Mesenchymal stem cell (in vitro differentiated cells and primary cell): ENCODE measurements around the gene MACROD2.

Source experiments
- DNase-seq: peaks from one replicate; pipeline ENCODE4 v3.0.0-alpha.2; 2013
- H2AFZ ChIP-seq: one replicate; pipeline ENCODE4 v1.6.1; 2013; ENCODE audit warnings: low read depth, mild to moderate bottlenecking, control low read depth, inconsistent platforms, low read length, moderate library complexity
- H2AK5ac ChIP-seq: 2 replicates; pipeline ENCODE4 v1.6.1; 2013; ENCODE audit warnings: low read length, moderate library complexity, mild to moderate bottlenecking, inconsistent platforms; ENCODE audit not compliant: severe bottlenecking
- H2BK120ac ChIP-seq: one replicate; pipeline ENCODE4 v1.6.1; 2013; ENCODE audit warnings: low read depth, mild to moderate bottlenecking, inconsistent platforms, low read length, moderate library complexity
- H2BK12ac ChIP-seq, 2 experiments: one replicate each; pipeline ENCODE4 v1.6.1; 2013; ENCODE audit warnings: inconsistent platforms in 2 of 2, low read length in 2 of 2, mild to moderate bottlenecking in 2 of 2, moderate library complexity in 2 of 2, control low read depth in 1 of 2
- H2BK15ac ChIP-seq: one replicate; pipeline ENCODE4 v1.6.1; 2013; ENCODE audit warnings: mild to moderate bottlenecking, low read depth, inconsistent platforms; ENCODE audit not compliant: poor library complexity, severe bottlenecking
- H2BK5ac ChIP-seq: 2 replicates; pipeline ENCODE4 v1.6.1; 2013; ENCODE audit warnings: low read depth, mild to moderate bottlenecking, low read length, control low read depth, inconsistent platforms; ENCODE audit not compliant: poor library complexity, severe bottlenecking
- H3K14ac ChIP-seq, 2 experiments: one replicate each; pipeline ENCODE4 v1.6.1; 2013; ENCODE audit warnings: inconsistent platforms in 2 of 2, low read length in 2 of 2, control low read depth in 1 of 2, mild to moderate bottlenecking in 1 of 2, moderate library complexity in 1 of 2
- H3K18ac ChIP-seq, 2 experiments: one replicate each; pipeline ENCODE4 v1.6.1; 2013; ENCODE audit warnings: inconsistent platforms in 2 of 2, low read length in 2 of 2, control low read depth in 1 of 2, low read depth in 1 of 2, mild to moderate bottlenecking in 1 of 2
- H3K23ac ChIP-seq, 2 experiments: one replicate each; pipeline ENCODE4 v1.6.1; 2013; ENCODE audit warnings: inconsistent platforms in 2 of 2, low read length in 2 of 2, mild to moderate bottlenecking in 2 of 2, moderate library complexity in 2 of 2, control low read depth in 1 of 2
- H3K27ac ChIP-seq: 2 replicates; pipeline ENCODE4 v1.5.1; 2013; ENCODE audit warnings: mild to moderate bottlenecking, moderate library complexity, low read length, control low read depth, inconsistent platforms; ENCODE audit not compliant: poor library complexity, severe bottlenecking
- H3K27me3 ChIP-seq, 2 experiments: 2 replicates each; pipeline versions ENCODE4 v1.6.1 to v1.7.0; 2013; ENCODE audit warnings: low read length in 2 of 2, mild to moderate bottlenecking in 2 of 2, moderate library complexity in 2 of 2, control low read depth in 1 of 2, inconsistent platforms in 1 of 2; ENCODE audit not compliant: control insufficient read depth in 1 of 2, insufficient read depth in 1 of 2
- H3K36me3 ChIP-seq, 2 experiments: 2 replicates each; pipeline versions ENCODE4 v1.6.1 to v1.7.0; 2013; ENCODE audit warnings: low read length in 2 of 2, control low read depth in 1 of 2, inconsistent platforms in 1 of 2, low read depth in 1 of 2, mild to moderate bottlenecking in 1 of 2; ENCODE audit not compliant: insufficient read depth in 2 of 2, control insufficient read depth in 1 of 2
- H3K4ac ChIP-seq, 2 experiments: one replicate each; pipeline ENCODE4 v1.6.1; 2013; ENCODE audit warnings: inconsistent platforms in 2 of 2, low read length in 2 of 2, mild to moderate bottlenecking in 2 of 2, moderate library complexity in 2 of 2, control low read depth in 1 of 2, low read depth in 1 of 2
- H3K4me1 ChIP-seq: 2 replicates; pipeline ENCODE4 v1.6.1; 2013; ENCODE audit warnings: low read depth, low read length, control low read depth; ENCODE audit not compliant: control insufficient read depth, insufficient read depth
- H3K4me2 ChIP-seq: 2 replicates; pipeline ENCODE4 v1.6.1; 2013; ENCODE audit warnings: low read length, mild to moderate bottlenecking, inconsistent platforms; ENCODE audit not compliant: poor library complexity, severe bottlenecking
- H3K4me3 ChIP-seq, 2 experiments: 2 replicates each; pipeline versions ENCODE4 v1.5.1 to v1.7.0; 2013; ENCODE audit warnings: low read length in 2 of 2, mild to moderate bottlenecking in 2 of 2, control low read depth in 1 of 2, low read depth in 1 of 2; ENCODE audit not compliant: insufficient read depth in 1 of 2
- H3K79me1 ChIP-seq: replicated peaks from 2 replicates; pipeline ENCODE4 v1.6.1; 2013; ENCODE audit warnings: mild to moderate bottlenecking, control low read depth, low read length, inconsistent platforms; ENCODE audit not compliant: poor library complexity, severe bottlenecking
- H3K9ac ChIP-seq: 2 replicates; pipeline ENCODE4 v1.7.0; 2013; ENCODE audit warnings: mild to moderate bottlenecking, low read length, moderate library complexity
- H3K9me3 ChIP-seq: 2 replicates; pipeline ENCODE4 v1.7.0; 2013; ENCODE audit warnings: mild to moderate bottlenecking, low read length; ENCODE audit not compliant: control insufficient read depth
- H4K8ac ChIP-seq: one replicate; pipeline ENCODE4 v1.6.1; 2013; ENCODE audit warnings: inconsistent platforms, mild to moderate bottlenecking, low read length, moderate library complexity
- H4K91ac ChIP-seq: one replicate; pipeline ENCODE4 v1.6.1; 2013; ENCODE audit warnings: mild to moderate bottlenecking, low read length, inconsistent platforms
- WGBS: methylation state at CpG from one replicate; pipeline ENCODE4 v1.1.7; 2013; ENCODE audit warnings: mixed read lengths; 5-methylcytosine and 5-hydroxymethylcytosine counted together

MACROD2 gene

GRCh38 chr20:15619341-15619740 lies 1624.0 kb downstream of the MACROD2 start:
- Histone ChIP-seq H4K91ac (no peak overlapping the region), H2BK15ac (no peak overlapping the region), H3K9ac (no peak overlapping the region), H2AFZ (no peak overlapping the region), H3K27ac (no peak overlapping the region), H3K79me1 (no peaks in the 10 kb centered on the region), H3K4ac (no peak overlapping the region), H3K36me3 (no peaks in the 10 kb centered on the region), H2AK5ac (no peak overlapping the region), H3K27me3 (no peaks in the 10 kb centered on the region), H2BK120ac (no peak overlapping the region), H3K4me3 (no peak overlapping the region), H4K8ac (no peak overlapping the region), H3K18ac (no peak overlapping the region), H3K9me3 (no peaks in the 10 kb centered on the region), H2BK12ac (no peak overlapping the region), H3K14ac (no peak overlapping the region), H3K23ac (no peak overlapping the region), H3K4me2 (no peak overlapping the region), H2BK5ac (no peak overlapping the region), H3K4me1 (no peaks in the 10 kb centered on the region)
- WGBS: 94% methylated on average over 4 of the region's 4 CpGs
- DNase-seq: no peak

DNA sequence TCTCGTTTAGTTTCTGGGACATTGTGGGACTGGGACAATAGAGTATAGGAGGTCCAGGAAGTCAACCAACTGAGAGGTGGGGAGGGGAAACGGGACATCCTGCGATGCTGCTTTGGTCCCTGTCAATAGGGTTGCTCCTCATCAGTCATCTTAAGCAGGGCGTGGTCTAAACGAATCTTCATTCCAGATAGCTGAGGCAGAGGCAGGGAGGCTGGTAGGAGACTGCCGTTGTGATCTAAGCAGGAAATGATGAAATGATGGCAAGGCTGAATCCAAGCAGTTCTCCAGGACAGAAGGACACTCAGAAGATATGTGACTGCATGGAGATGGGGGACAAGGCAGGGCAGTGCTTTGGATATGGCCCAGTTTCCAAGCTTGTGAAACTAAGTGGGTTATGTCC lies 1624.5 kb downstream of the MACROD2 start:
- Histone ChIP-seq H2BK120ac (no peak overlapping the region), H3K4me1 (no peaks in the 10 kb centered on the region), H3K79me1 (no peaks in the 10 kb centered on the region), H3K9me3 (no peaks in the 10 kb centered on the region), H3K23ac (no peak overlapping the region), H2BK12ac (no peak overlapping the region), H2AFZ (no peak overlapping the region), H3K27me3 (no peaks in the 10 kb centered on the region), H3K36me3 (no peaks in the 10 kb centered on the region), H3K4me3 (no peak overlapping the region), H2AK5ac (no peak overlapping the region), H4K91ac (no peak overlapping the region), H3K18ac (no peak overlapping the region), H3K4me2 (no peak overlapping the region), H3K4ac (no peak overlapping the region), H3K27ac (no peak overlapping the region), H2BK15ac (no peak overlapping the region), H3K9ac (no peak overlapping the region), H3K14ac (no peak overlapping the region), H4K8ac (no peak overlapping the region), H2BK5ac (no peak overlapping the region)
- 78% methylated on average over 6 of the region's 6 CpGs for WGBS
- no peak for DNase-seq

- Histone ChIP-seq H3K18ac (no peak overlapping the region), H3K23ac (no peak overlapping the region), H3K36me3 (no peaks in the 10 kb centered on the region), H3K9me3 (no peaks in the 10 kb centered on the region), H3K4me3 (no peak overlapping the region), H3K4ac (no peak overlapping the region), H3K79me1 (no peaks in the 10 kb centered on the region), H4K8ac (no peak overlapping the region), H3K27ac (no peak overlapping the region), H3K27me3 (no peaks in the 10 kb centered on the region), H2BK120ac (no peak overlapping the region), H2BK15ac (no peak overlapping the region), H2AK5ac (no peak overlapping the region), H3K4me2 (no peak overlapping the region), H2BK5ac (no peak overlapping the region), H2BK12ac (no peak overlapping the region), H4K91ac (no peak overlapping the region), H3K4me1 (no peaks in the 10 kb centered on the region), H3K9ac (no peak overlapping the region), H3K14ac (no peak overlapping the region), H2AFZ (no peak overlapping the region)
- DNase-seq: no peak
- 84% methylated on average over 4 of the region's 6 CpGs for WGBS
Observed at GRCh38 chr20:15622368-15622767, 1627.1 kb downstream of the MACROD2 start.

GRCh38 chr20:15623215-15623614 lies 1627.9 kb downstream of the MACROD2 start:
- Histone ChIP-seq H3K4ac (no peak overlapping the region), H3K23ac (no peak overlapping the region), H3K9ac (no peak overlapping the region), H2AFZ (no peak overlapping the region), H4K91ac (no peak overlapping the region), H3K27me3 (no peaks in the 10 kb centered on the region), H3K27ac (no peak overlapping the region), H3K18ac (no peak overlapping the region), H2BK5ac (no peak overlapping the region), H3K9me3 (no peaks in the 10 kb centered on the region), H3K4me1 (no peaks in the 10 kb centered on the region), H2BK12ac (no peak overlapping the region), H2BK15ac (no peak overlapping the region), H3K36me3 (no peaks in the 10 kb centered on the region), H3K4me2 (no peak overlapping the region), H2BK120ac (no peak overlapping the region), H3K14ac (no peak overlapping the region), H3K4me3 (no peak overlapping the region), H3K79me1 (no peaks in the 10 kb centered on the region), H4K8ac (no peak overlapping the region), H2AK5ac (no peak overlapping the region)
- DNase-seq: no peak
- WGBS: 91% methylated on average over 2 of the region's 2 CpGs
